ENCODE results near the gene CAMK2G.

The CAMK2G gene

DNA sequence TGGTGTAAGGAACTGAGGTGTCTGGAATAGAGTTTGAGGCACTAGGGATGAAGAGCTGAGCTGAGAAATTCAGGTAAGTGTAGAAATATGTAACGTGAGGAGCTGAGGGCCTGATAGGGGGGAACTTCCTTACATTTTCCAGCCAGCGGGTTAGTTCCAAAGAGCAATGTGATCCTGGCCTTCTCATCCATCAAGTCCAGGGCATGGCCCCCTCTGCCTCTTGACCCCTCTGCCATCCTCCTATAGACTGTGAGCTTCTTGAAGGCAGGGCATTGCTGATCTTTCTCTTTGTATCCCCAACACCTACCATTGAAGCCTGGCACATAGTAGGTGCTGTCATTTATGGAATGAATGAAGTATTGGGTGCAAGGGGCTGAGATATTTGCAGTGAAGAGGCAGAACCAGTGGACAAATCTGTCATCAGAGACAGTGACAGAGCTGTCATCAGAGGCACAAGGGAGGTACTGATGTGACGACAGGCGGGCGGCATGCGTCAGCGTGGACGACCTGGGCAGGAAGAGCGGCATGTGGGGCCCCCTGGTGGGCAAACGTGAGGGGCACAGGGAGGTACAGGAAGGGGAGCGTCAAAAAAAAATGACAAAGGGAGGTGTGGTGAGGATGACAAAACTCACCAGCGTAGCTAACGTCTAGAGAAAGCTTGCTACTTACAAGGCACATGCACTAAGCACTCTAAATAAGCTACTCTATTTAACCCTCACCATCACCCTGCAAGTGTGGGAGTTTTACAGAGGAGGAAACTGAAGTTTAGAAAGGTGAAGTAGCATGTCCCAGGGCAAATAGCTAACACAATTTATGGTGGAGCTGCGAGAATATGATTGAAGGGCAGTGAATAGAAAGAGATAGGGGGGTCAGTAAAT, 5.2 kb upstream of the CAMK2G start:
- peak; percentile 94 to 96 for DNase-seq

DNA sequence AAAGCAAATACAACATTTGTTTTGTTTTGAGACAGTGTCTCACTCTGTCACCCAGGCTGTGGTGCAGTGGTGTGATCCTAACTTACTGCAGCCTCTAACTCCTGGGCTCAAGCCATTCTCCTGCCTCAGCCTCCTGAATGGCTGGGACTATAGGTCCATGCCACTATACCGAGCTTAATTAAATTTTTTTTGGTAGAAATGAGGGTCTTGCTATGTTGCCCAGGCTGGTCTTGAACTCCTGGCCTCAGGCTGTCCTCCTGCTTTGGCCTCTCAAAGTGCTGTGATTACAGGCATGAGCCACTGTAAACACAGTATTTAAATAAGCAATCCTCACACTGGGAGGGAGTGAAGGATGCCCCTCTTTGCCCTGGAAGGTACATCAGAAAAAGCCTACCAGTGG, 4.0 kb upstream of the CAMK2G start:
- DNase-seq: no peak

DNA sequence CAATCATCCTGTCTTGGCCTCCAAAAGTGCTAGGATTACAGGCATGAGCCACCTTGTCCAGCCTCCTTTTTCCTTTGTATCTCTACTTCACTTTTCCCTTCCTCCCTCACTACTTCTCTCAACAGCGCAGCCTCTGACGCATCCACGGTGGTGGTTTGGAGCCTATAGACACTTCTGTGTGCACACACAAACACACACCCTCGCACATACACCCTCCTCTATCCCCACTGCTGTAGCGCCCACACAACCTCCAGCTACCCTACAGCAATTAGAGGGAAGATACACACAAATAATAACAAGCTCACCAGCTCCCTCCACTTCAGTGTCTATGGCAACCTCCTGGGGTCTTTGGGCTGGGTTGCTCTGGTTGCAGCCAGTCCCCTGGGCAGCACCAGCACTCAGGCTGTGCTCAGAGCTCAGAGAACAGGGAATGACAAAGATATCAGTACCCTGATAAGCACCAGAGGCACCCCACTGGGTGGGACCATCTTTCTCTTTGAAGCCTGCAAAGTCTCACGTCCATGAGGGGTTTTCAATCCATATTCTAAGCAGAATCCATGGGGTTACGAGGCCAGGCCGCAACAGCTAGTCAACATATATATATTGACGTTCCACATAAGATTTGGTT, 3.3 kb upstream of the CAMK2G start:
- DNase-seq: no peak

DNA sequence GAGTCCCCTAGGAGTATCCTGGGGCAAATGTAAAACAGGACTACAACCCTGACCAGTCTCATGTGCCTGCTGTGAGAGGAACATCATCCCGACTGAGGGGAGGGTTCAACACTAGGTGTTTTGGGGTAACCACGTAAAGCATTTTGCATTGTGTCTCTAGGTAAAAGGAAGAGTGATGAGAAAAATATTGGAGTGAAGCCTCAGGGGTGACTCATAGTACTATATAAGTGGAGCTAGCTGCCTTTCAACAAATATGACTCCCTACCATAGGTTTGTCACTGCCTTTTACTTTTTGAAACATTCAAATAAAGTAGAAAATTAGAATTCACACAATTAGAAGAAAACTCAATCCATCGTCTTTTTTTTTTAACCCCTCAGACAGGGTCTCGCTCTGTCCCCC, 2.6 kb upstream of the CAMK2G start:
- no peak for DNase-seq

DNA sequence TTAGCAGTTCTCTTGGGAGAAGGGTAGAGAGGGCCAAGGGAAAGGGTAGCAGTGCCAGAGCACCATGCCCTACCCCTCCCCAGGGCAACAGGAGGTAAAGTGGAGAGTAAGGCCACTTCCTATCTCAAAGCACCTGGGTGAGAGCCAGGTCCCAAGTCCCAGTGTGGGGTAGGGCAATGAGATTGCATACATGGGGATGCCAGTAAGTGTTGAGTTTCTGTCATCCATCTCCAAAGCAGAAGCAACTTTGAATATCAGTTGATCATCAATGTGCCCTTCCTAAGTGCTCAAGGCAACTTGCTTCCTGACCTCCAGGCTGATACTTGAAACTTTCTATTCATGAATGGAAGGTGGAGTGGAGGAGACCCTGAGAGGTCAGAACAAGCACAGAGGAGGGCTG, 2.2 kb upstream of the CAMK2G start:
- no peak for DNase-seq

DNA sequence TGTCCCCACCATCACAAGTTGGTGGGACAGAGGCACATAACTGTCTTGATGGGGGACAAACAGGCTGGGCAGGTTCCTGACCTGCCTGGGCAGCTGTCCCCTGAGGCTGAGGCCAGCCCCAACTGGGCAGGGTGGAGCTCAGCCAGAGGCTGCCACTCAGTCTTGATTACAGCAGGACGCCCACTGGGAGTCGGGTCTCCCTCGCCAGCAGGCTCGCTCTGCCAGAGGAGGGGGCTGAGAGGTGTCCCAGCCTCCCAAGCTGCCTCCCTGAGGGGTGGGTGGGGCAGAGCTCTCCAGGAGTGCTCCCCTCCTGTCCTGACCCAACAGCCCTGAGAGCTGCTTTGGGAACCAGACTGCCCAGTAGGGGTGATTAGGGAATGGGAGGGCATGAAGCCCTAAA, 1.8 kb upstream of the CAMK2G start:
- no peak for DNase-seq

GRCh38 chr10:73875139-73875475, 752 bp upstream of the CAMK2G start:
- peak; percentile 54 to 87 for DNase-seq

DNA sequence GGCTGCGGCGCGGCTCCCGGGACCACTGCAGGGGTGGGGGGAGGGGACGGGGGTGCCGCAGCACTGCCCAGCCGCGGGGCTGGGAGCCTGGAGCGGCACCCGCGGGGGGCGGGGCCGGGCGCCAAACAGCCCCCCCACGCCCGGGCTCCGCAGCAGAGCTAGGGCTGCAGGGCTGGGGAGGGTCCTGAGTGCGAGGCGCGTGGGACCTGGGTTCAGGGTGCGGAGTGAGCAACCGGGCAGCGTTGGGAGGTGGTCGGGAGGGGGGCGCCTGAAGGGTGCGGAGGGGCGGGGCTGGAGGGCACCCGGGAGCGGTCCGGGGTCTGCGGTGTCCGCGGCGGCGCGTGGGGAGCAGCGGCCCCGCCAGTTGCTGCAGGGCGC, 528 bp downstream of the CAMK2G start:
- no peak for DNase-seq

- no peak for DNase-seq
Observed at GRCh38 chr10:73873142-73873837, 1.1 kb downstream of the CAMK2G start.

GRCh38 chr10:73872190-73872710, 2.1 kb downstream of the CAMK2G start:
- DNase-seq: no peak

DNA sequence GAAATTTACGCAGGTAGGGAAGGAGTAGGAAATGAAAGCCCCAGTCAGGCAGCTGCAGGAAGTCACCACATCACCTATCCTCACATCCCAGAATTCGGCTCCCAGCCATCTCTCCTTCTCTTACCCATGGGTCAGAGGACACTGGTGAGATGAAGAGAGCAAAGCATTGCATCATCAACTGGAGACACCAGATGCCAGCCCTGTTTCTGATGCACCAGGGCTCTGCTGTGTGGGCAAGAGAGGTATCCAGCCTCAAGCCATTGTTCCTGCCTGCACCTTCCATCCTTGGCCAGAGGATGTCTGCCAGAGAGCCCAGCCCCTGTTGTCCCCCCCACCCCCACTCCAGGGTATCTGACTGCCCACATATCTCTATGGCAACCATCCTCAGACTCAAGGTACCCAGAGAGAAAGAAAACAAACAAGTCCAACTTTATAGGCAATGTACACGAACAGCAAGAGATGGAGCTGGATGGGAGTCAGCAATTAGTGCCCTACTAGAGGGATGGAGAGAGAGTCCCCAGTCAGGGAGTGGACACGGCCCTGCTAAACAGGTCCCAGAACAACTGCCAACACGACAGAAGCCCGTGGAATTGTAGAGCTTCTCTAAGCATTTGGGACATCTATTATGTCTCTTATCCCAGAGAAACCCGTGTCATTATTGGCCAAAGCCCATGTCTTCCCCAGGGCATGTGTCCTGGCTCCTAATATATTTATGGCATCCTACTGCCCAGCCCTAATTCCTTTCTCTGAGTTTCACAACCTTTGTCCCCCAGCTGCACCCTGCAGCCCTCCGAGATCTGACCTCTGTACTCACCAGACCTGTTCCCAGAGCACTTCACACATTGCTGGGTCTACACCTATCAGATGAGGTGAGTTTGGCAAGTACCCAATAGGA, 2.8 kb downstream of the CAMK2G start:
- no peak for DNase-seq

DNA sequence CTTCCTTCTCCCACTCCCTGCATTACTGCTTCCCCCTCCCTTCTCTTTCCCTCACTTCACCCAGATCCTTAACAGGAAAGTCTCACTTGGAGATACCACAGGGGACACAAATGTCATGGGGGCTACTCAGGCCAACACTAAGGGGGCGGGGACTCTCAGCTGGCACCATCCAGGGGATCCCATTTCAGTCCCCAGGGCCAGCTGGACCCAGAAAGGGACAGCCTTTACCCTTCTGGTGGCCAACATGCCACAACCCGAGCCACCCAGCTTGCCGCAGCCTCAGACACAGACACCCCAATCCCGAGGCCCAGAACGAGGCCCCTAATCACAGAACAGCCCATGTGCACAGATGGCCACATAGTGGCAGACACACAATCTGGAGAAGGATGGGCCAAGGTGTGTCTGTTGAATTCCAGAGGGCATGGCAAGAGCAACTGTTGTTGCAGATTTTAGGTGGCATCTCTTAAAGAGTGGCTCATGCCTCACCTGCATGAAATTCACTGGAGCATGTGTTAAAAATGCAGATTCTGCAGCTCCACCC, 5.6 kb downstream of the CAMK2G start:
- DNase-seq: no peak

DNA sequence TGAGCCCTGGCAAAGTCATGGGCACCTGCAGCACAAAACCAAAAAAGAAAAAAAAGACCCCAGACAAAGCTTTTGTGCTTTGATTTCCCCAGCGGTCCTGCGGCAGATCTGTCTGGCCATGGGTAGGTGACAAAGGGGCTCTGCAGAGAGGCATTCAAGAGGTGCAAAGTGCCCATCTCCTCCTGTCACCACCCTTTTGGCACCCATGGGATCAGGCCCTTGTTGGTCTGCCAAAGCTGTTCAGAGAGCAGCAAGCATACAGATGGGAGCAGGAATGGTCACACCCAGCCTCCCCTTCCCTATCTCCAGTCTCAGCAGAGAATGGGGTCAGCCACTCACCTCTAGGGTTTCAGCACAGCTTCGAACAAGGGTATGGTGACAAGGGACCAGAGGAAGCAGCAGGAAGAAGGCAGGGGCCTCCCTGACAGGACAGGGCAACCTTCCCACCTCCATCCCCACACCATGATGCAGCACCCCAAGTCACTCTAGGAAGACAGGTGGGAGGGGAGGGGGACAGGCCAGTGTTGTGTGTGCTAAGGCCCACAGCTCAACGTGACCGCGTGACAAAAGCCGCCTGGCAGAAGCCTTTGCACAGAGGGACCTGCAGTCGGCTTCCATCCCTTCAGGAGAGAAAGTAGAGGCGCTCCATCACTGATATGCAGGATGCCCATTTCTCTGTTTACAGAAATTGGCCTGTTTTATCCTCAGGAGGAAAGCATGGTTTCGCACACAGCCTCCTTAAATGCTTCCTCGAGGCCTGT, 6.3 kb downstream of the CAMK2G start:
- DNase-seq: no peak

DNA sequence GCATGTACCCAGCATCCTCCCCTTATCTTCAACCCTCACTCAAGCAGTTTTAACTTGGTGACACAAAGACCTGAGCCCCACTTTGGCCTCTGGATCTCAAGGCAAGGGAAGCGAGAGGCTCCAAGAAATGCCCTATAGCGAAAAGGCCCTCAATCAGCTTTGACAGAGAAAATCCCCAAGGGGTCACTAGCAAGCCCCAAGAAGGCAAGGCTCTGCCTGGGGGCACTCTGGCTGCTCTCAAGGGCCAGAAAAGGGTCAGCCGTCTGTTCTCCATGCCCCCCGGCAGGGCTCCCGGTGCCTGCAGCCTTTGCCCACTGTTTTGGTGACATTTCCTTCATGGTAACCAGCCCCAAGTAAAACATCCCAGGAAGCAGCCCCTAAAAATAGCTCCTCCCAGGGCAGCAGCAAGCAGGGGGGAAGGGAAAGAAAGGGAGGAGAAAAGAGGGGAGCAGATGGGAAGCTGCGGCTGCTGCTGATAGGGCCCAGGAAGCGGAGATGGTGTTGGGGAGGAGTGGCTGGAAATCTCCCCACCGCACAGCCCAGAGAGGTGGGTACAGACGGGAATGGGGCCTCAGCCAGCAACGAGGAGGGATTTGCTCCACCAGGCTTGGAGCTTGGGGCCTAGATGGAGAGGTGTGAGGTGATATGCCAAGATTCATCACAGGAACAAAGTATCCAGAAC, 7.1 kb downstream of the CAMK2G start:
- no peak for DNase-seq

- no peak for DNase-seq
Observed at GRCh38 chr10:73866621-73867020, 7.7 kb downstream of the CAMK2G start.

DNA sequence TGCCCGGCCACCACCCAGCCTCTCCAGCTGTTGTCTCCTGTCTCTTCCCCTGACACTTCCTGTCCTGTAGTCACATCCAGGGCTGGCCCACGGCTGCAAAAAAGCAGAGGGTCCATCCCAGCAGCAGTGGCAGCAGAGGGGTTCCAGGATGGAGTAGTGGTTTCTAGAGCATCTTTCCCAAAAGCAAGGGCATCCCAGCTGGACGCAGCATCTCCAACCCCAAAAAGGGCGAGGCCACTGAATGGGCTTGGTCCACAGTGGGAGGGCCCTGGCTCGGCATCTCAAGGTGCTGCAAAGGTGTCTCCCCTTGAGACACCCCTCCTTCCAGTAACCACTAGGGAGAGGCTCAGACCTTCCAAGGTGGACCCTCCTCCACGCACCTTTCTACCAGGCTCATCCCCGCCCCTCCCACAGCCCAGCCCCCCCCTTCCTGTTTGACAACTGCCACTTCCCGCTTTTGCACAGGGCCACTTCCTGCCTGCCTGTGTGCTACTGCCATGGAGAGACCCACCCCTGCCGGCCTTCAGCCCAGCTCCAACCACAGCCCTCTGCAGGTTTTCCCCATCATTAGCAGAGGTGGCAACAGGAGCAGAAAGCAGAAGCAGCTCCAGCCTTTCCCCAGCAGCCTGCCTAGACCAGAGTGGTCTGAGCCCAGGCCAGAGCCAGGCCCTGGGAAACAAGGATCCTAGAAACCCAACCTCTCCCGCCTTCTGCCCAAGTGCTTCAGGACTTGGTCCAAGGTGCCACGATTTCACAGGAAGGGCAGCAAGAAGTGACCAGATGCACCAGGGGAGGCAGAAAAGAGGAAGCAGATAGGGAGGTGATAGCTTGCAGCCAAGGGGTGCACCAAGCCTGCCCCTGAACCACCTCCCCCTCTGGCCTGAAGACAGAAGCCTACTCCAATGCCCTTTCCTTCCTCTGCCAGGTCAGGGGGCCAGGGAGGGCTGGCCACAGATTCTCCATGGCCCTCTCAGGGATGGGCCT, 8.6 kb downstream of the CAMK2G start:
- DNase-seq: peak; percentile 63 to 75

DNA sequence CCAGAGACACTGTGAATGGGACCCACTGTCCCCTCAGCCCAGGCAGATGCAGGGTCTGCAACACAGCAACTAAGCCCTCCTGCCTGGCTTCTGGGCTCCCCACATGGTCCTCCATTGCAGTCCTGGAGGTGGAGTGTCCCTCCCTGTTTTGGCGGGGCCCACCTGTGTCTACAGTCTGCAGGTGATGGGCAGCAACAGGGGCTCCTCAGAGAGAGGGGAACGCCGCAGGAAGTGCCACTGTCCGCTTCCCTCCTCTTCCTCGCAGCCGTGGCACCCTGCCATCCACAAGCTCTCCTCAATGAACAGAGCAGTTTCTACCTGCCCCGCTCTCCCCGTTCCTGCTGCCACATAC, 9.3 kb downstream of the CAMK2G start:
- no peak for DNase-seq

- no peak for DNase-seq
Observed at GRCh38 chr10:73864229-73864628, 10.1 kb downstream of the CAMK2G start.

GRCh38 chr10:73863039-73863817, 11.1 kb downstream of the CAMK2G start:
- no peak for DNase-seq

Data from CD4-positive, alpha-beta T cell treated with Interleukin-4 for 1 hour (primary cell).